H1 (cell line): Measurements from ENCODE around the gene WDR27. TPM values are rescaled to one million over a fixed set of nuclear protein-coding genes. Genes with fewer than 3 reads are reported as not detected.

Experiments used
- CTCF ChIA-PET: fragments of 300-600 bp; sonication (Branson Sonifier 250); formaldehyde crosslinking; loops from one replicate; lab custom pipeline; 2021; ENCODE audit not compliant: partially characterized antibody; lab: Charles Lee
- POLR2A ChIA-PET: fragments of 300-600 bp; sonication (Branson Sonifier 250); formaldehyde crosslinking; loops from one replicate; lab custom pipeline; 2021; ENCODE audit warnings: inconsistent platforms; ENCODE audit not compliant: partially characterized antibody; lab: Charles Lee
- DNase-seq, 2 experiments: peaks; one replicate each; pipeline versions ENCODE4 v3.0.0 to v3.0.0-alpha.2; 2010 to 2022; ENCODE audit warnings: low spot score in 2 of 2, low read depth in 1 of 2, mixed read lengths in 1 of 2
- FAIRE-seq: peaks from 2 replicates; lab custom pipeline; 2011; peaks lifted over from hg19 to GRCh38; lab: Jason Lieb, UNC
- H2AFZ ChIP-seq: 2 replicates; pipeline ENCODE4 v1.8.1; 2012; ENCODE audit warnings: low read length, inconsistent platforms
- H2AK5ac ChIP-seq: 2 replicates; pipeline ENCODE4 v1.6.1; 2013; ENCODE audit warnings: low read depth, low read length
- H2BK120ac ChIP-seq: replicated peaks from 2 replicates; pipeline ENCODE3; 2013; ENCODE audit warnings: low read depth, low read length, inconsistent platforms
- H2BK12ac ChIP-seq: 2 replicates; pipeline ENCODE4 v1.6.1; 2013; ENCODE audit warnings: low read depth, low read length
- H2BK15ac ChIP-seq: 2 replicates; pipeline ENCODE4 v1.6.1; 2013; ENCODE audit warnings: low read length
- H2BK20ac ChIP-seq: 2 replicates; pipeline ENCODE4 v1.6.1; 2013; ENCODE audit warnings: low read length
- H2BK5ac ChIP-seq: 2 replicates; pipeline ENCODE4 v1.6.1; 2013; ENCODE audit warnings: low read depth, low read length
- H3K14ac ChIP-seq: 2 replicates; pipeline ENCODE4 v1.6.1; 2013; ENCODE audit warnings: inconsistent platforms; ENCODE audit not compliant: insufficient read length
- H3K18ac ChIP-seq: 2 replicates; pipeline ENCODE4 v1.6.1; 2013; ENCODE audit warnings: low read length; ENCODE audit errors: extremely low read depth
- H3K23ac ChIP-seq: 2 replicates; pipeline ENCODE4 v1.6.1; 2013; ENCODE audit warnings: inconsistent platforms; ENCODE audit not compliant: insufficient read length
- H3K23me2 ChIP-seq: 2 replicates; pipeline ENCODE4 v1.6.1; 2013; ENCODE audit warnings: low read depth, low read length
- H3K27ac ChIP-seq: 2 replicates; pipeline ENCODE4 v1.6.1; 2011; ENCODE audit warnings: low read depth, low read length, inconsistent platforms
- H3K27me3 ChIP-seq, 4 experiments: replicated peaks in 1 of 4; 1 replicate in 1 of 4; 2 replicates in 3 of 4; pipeline versions ENCODE4 v1.6.1 to v1.8.1; 2011 to 2013; ENCODE audit warnings: low read length in 3 of 4, mild to moderate bottlenecking in 3 of 4, inconsistent platforms in 2 of 4, mixed read lengths in 2 of 4, moderate library complexity in 1 of 4; ENCODE audit not compliant: control insufficient read depth in 3 of 4, insufficient read depth in 3 of 4; ENCODE audit errors: extremely low read depth in 1 of 4
- H3K36me3 ChIP-seq, 4 experiments: 2 replicates each; pipeline versions ENCODE4 v1.6.1 to v1.8.1; 2011 to 2013; ENCODE audit warnings: mild to moderate bottlenecking in 4 of 4, low read length in 3 of 4, moderate library complexity in 2 of 4, control low read depth in 1 of 4, inconsistent platforms in 1 of 4; ENCODE audit not compliant: insufficient read depth in 4 of 4, control insufficient read depth in 2 of 4
- H3K4ac ChIP-seq: replicated peaks from 2 replicates; pipeline ENCODE3; 2013; ENCODE audit warnings: low read length, low read depth, mixed read lengths, inconsistent platforms; ENCODE audit not compliant: insufficient read length
- H3K4me1 ChIP-seq, 4 experiments: replicated peaks in 1 of 4; 1 replicate in 1 of 4; 2 replicates in 3 of 4; pipeline versions ENCODE4 v1.6.1 to v1.8.1; 2011 to 2013; ENCODE audit warnings: low read length in 3 of 4, inconsistent platforms in 2 of 4, mixed read lengths in 1 of 4; ENCODE audit not compliant: insufficient read depth in 4 of 4, control insufficient read depth in 3 of 4
- H3K4me2 ChIP-seq, 2 experiments: 2 replicates each; pipeline versions ENCODE4 v1.6.1 to v1.8.1; 2011 to 2013; ENCODE audit warnings: low read depth in 2 of 2, low read length in 2 of 2, control low read depth in 1 of 2, inconsistent platforms in 1 of 2, mild to moderate bottlenecking in 1 of 2; ENCODE audit not compliant: insufficient read depth in 1 of 2
- H3K4me3 ChIP-seq, 4 experiments: fragments of 200-600, 300-600 bp in 1 of 4; sonication (generic), shearing (Covaris generic), sonication (Bioruptor Twin) in 1 of 4; 2 replicates each; pipeline versions ENCODE4 v1.5.1 to v1.8.1; 2011 to 2016; ENCODE audit warnings: low read length in 4 of 4, low read depth in 3 of 4, control low read depth in 2 of 4, inconsistent platforms in 2 of 4, mild to moderate bottlenecking in 2 of 4, mixed read lengths in 1 of 4, moderate library complexity in 1 of 4; ENCODE audit not compliant: insufficient read depth in 2 of 4; ENCODE audit errors: extremely low read depth in 1 of 4
- H3K56ac ChIP-seq: replicated peaks from 2 replicates; pipeline ENCODE3; 2013; ENCODE audit warnings: low read depth, mild to moderate bottlenecking, mixed read lengths, low read length, inconsistent platforms; ENCODE audit not compliant: insufficient read length
- H3K79me1 ChIP-seq: 2 replicates; pipeline ENCODE4 v1.6.1; 2013; ENCODE audit warnings: low read depth, low read length, control low read depth
- H3K79me2 ChIP-seq, 2 experiments: 2 replicates each; pipeline versions ENCODE4 v1.6.1 to v1.8.1; 2012 to 2013; ENCODE audit warnings: low read length in 2 of 2, mild to moderate bottlenecking in 2 of 2, inconsistent platforms in 1 of 2; ENCODE audit not compliant: insufficient read depth in 2 of 2, control insufficient read depth in 1 of 2
- H3K9ac ChIP-seq, 4 experiments: replicated peaks in 1 of 4; 1 replicate in 1 of 4; 2 replicates in 3 of 4; pipeline versions ENCODE4 v1.6.1 to v1.8.1; 2011 to 2013; ENCODE audit warnings: low read depth in 3 of 4, low read length in 3 of 4, control low read depth in 2 of 4, mild to moderate bottlenecking in 2 of 4, moderate library complexity in 2 of 4, inconsistent platforms in 1 of 4; ENCODE audit errors: extremely low read depth in 1 of 4
- H3K9me3 ChIP-seq, 2 experiments: 2 replicates each; pipeline versions ENCODE4 v1.6.1 to v1.8.1; 2012 to 2013; ENCODE audit warnings: mild to moderate bottlenecking in 2 of 2, moderate library complexity in 2 of 2, control low read depth in 1 of 2, inconsistent platforms in 1 of 2, low read depth in 1 of 2, low read length in 1 of 2, mixed read lengths in 1 of 2; ENCODE audit not compliant: insufficient read depth in 2 of 2
- H4K20me1 ChIP-seq, 2 experiments: replicated peaks in 1 of 2; 2 replicates each; pipeline versions ENCODE3 to v1.8.1; 2011 to 2013; ENCODE audit warnings: inconsistent platforms in 2 of 2, low read length in 2 of 2, mild to moderate bottlenecking in 1 of 2; ENCODE audit not compliant: insufficient read depth in 2 of 2, control insufficient read depth in 1 of 2
- H4K5ac ChIP-seq: 2 replicates; pipeline ENCODE4 v1.6.1; 2013; ENCODE audit warnings: low read length, low read depth, mixed read lengths, inconsistent platforms; ENCODE audit not compliant: insufficient read length
- H4K8ac ChIP-seq: 2 replicates; pipeline ENCODE4 v1.8.0; 2013; ENCODE audit warnings: mild to moderate bottlenecking, moderate library complexity, low read length, inconsistent platforms; ENCODE audit not compliant: insufficient read depth; ENCODE audit errors: extremely low read depth
- H4K91ac ChIP-seq: replicated peaks from 2 replicates; pipeline ENCODE3; 2013; ENCODE audit warnings: low read length, mixed read lengths, inconsistent platforms; ENCODE audit not compliant: insufficient read length
- SP4 ChIP-seq: IDR thresholded peaks from 2 replicates; pipeline ENCODE4 v1.6.1; 2012; ENCODE audit warnings: low read length, inconsistent platforms
- WGBS, 2 experiments: shearing (Covaris generic) in 1 of 2; methylation state at CpG; one replicate each; pipeline versions ENCODE4 v1.1.6 to v1.1.7; 2013 to 2015; ENCODE audit warnings: low lambda C conversion rate in 2 of 2, mixed read lengths in 2 of 2, inconsistent platforms in 1 of 2, low coverage in 1 of 2, missing lambda C conversion rate in 1 of 2; ENCODE audit not compliant: insufficient replicate concordance in 2 of 2, insufficient coverage in 1 of 2, insufficient read length in 1 of 2; ENCODE audit errors: extremely low coverage in 1 of 2, missing lambda C conversion rate in 1 of 2; 5-methylcytosine and 5-hydroxymethylcytosine counted together
- polyA plus RNA-seq, 7 experiments: library from polyadenylated mRNA; depleted of rRNA in 3 of 7; stranded (reverse) in 5 of 7; unstranded in 2 of 7; fragments of >200 nt in 5 of 7; fragments of 200-250 nt in 2 of 7; gene quantifications; 1 replicate in 5 of 7; 2 replicates in 1 of 7; 4 replicates in 1 of 7; pipeline versions ENCODE4 v1.2.1 to v1.2.3, GENCODE V29; 2011 to 2013; ENCODE audit warnings: missing spikeins in 2 of 7, mixed read lengths in 2 of 7
- total RNA-seq: library from RNA; stranded (reverse); fragmentation: NEBNext Ultra II Directional; extraction: Animal tissue kit (Norgen Biotek cat#: 25700); gene quantifications from 2 replicates; pipeline ENCODE4 v1.2.1, GENCODE V29; 2021

The WDR27 gene
- total and polyA plus RNA-seq, 2 of the 8 experiments (the other 6 are each of a cell fraction or from before 2014, with no cell fraction given), result 53.6 to 68.6 TPM

GRCh38 chr6:169583886-169584541, 117.8 kb downstream of the WDR27 start:
- H2AK5ac ChIP-seq, result no peak overlapping the region
- no peak overlapping the region for H3K4me3 ChIP-seq
- no peak overlapping the region for H3K27ac ChIP-seq
- POLR2A ChIA-PET, result interaction anchor here (0.8 kb wide), 1 partner anchor 11 kb away, joined by 3 read pairs; no protein-coding TSS in a partner anchor
- no peaks in the 10 kb centered on the region for H3K79me1 ChIP-seq
- WGBS, 2 experiments, result 79% methylated on average over 6 of the region's 6 CpGs; no CpG with 5 or more reads in 1 of the 2 experiments
- H3K23ac ChIP-seq, result no peak overlapping the region
- no peak overlapping the region for H3K4me2 ChIP-seq
- H2BK12ac ChIP-seq, result no peak overlapping the region; the same call in 1 of the 2 replicates
- no peaks in the 10 kb centered on the region for H3K4me1 ChIP-seq
- H2AFZ ChIP-seq, result no peak overlapping the region
- H3K56ac ChIP-seq, result no peak overlapping the region
- DNase-seq (no peak), FAIRE-seq (no peak)
- CTCF ChIA-PET, result no interaction called here
- no peak for TF ChIP-seq SP4
- H2BK20ac ChIP-seq, result no peak overlapping the region
- peaks cover 0 to 3% (median 0%) of the 10 kb centered on the region in 4 experiments; a peak in 1 of 8 replicates for H3K36me3 ChIP-seq
- no peaks in the 10 kb centered on the region for H3K27me3 ChIP-seq
- H4K5ac ChIP-seq, result no peak overlapping the region
- no peak overlapping the region for H4K8ac ChIP-seq
- no peak overlapping the region for H3K14ac ChIP-seq
- H2BK5ac ChIP-seq, result no peak overlapping the region
- no peak overlapping the region for H2BK15ac ChIP-seq
- H3K18ac ChIP-seq, result no peak overlapping the region
- no peak overlapping the region for H3K9ac ChIP-seq
- no peaks in the 10 kb centered on the region for H3K79me2 ChIP-seq
- no peak overlapping the region for H3K4ac ChIP-seq
- H2BK120ac ChIP-seq, result no peak overlapping the region
- H4K91ac ChIP-seq, result no peak overlapping the region
- H3K23me2 ChIP-seq, result no peaks in the 10 kb centered on the region
- H3K9me3 ChIP-seq, result no peaks in the 10 kb centered on the region
- H4K20me1 ChIP-seq, result no peaks in the 10 kb centered on the region
